Endothelial cell of umbilical vein (primary cell): ENCODE results near the gene ASB8. TPM values are rescaled to one million over a fixed set of nuclear protein-coding genes. Genes with fewer than 3 reads are reported as not detected.

Source experiments
- BruUV-seq: library from RNA; stranded (reverse); fragments of 400-500 nt; replicated peaks from 2 replicates; lab custom pipeline; 2021; lab: Mats Ljungman, UMichigan
- CTCF ChIA-PET: fragments of 300-600, 350-600 bp; sonication (Branson Sonifier 250); formaldehyde crosslinking; loops from one replicate; lab custom pipeline; 2021; ENCODE audit warnings: antibody characterized with exemption, inconsistent platforms; lab: Charles Lee
- POLR2A ChIA-PET: fragments of 300-600, 350-600 bp; sonication (Branson Sonifier 250); formaldehyde crosslinking; loops from one replicate; lab custom pipeline; 2021; ENCODE audit warnings: antibody characterized with exemption, inconsistent platforms; lab: Charles Lee
- DNase-seq: peaks from one replicate; pipeline ENCODE4 v3.0.0-alpha.2; 2011; ENCODE audit warnings: low read depth, low spot score
- FAIRE-seq: peaks from 2 replicates; lab custom pipeline; 2011; peaks lifted over from hg19 to GRCh38; lab: Jason Lieb, UNC
- H2AFZ ChIP-seq: 2 replicates; pipeline ENCODE4 v1.6.0; 2012; ENCODE audit warnings: low read depth, low read length, control low read depth, inconsistent platforms
- H3K27ac ChIP-seq: 2 replicates; pipeline ENCODE4 v1.5.1; 2011; ENCODE audit warnings: low read depth, mild to moderate bottlenecking, control low read depth, low read length, moderate library complexity; ENCODE audit not compliant: insufficient read depth
- H3K27me3 ChIP-seq, 2 experiments: 2 replicates each; pipeline versions ENCODE4 v1.6.0 to v1.6.1; 2011; ENCODE audit warnings: low read length in 2 of 2, mixed read lengths in 1 of 2; ENCODE audit not compliant: control insufficient read depth in 2 of 2, insufficient read depth in 2 of 2
- H3K36me3 ChIP-seq, 2 experiments: 2 replicates in 1 of 2; 3 replicates in 1 of 2; pipeline ENCODE4 v1.5.1; 2011; ENCODE audit warnings: low read length in 2 of 2, mild to moderate bottlenecking in 1 of 2, moderate library complexity in 1 of 2; ENCODE audit not compliant: control insufficient read depth in 2 of 2, insufficient read depth in 2 of 2; ENCODE audit errors: extremely low read depth in 1 of 2
- H3K4me1 ChIP-seq: 3 replicates; pipeline ENCODE4 v1.5.1; 2011; ENCODE audit warnings: mild to moderate bottlenecking, low read length; ENCODE audit not compliant: control insufficient read depth, insufficient read depth; ENCODE audit errors: extremely low read depth
- H3K4me2 ChIP-seq: 2 replicates; pipeline ENCODE4 v1.6.1; 2011; ENCODE audit warnings: low read length, control low read depth, mixed read lengths; ENCODE audit not compliant: insufficient read depth
- H3K4me3 ChIP-seq, 3 experiments: fragments of 200-600 bp in 1 of 3; sonication (generic), shearing (Covaris generic) in 1 of 3; replicated peaks in 1 of 3; 2 replicates each; pipeline ENCODE4 v1.5.1; 2011 to 2016; ENCODE audit warnings: control low read depth in 3 of 3, low read length in 3 of 3, mild to moderate bottlenecking in 2 of 3, inconsistent platforms in 1 of 3, low read depth in 1 of 3, moderate library complexity in 1 of 3; ENCODE audit not compliant: insufficient read depth in 1 of 3
- H3K79me2 ChIP-seq: 2 replicates; pipeline ENCODE4 v1.6.0; 2012; ENCODE audit warnings: low read length, inconsistent platforms; ENCODE audit not compliant: control insufficient read depth, insufficient read depth
- H3K9ac ChIP-seq: replicated peaks from 2 replicates; pipeline ENCODE3; 2011; ENCODE audit warnings: low read length, control low read depth; ENCODE audit not compliant: insufficient read depth; ENCODE audit errors: extremely low read depth
- H3K9me1 ChIP-seq: replicated peaks from 3 replicates; pipeline ENCODE4 v1.6.0; 2011; ENCODE audit warnings: mild to moderate bottlenecking, low read length; ENCODE audit not compliant: control insufficient read depth, insufficient read depth; ENCODE audit errors: extremely low read depth
- H3K9me3 ChIP-seq: replicated peaks from 2 replicates; pipeline ENCODE4 v1.5.1; 2012; ENCODE audit warnings: low read length, inconsistent platforms; ENCODE audit not compliant: control insufficient read depth, insufficient read depth
- H4K20me1 ChIP-seq: replicated peaks from 2 replicates; pipeline ENCODE3; 2011; ENCODE audit warnings: mild to moderate bottlenecking, low read length; ENCODE audit not compliant: control insufficient read depth, insufficient read depth; ENCODE audit errors: extremely low read depth
- CTCF ChIP-seq, 2 donors: IDR thresholded peaks; 1 replicate in 1 of 2; 2 replicates in 1 of 2; pipeline ENCODE4 v1.5.1; 2011; ENCODE audit warnings: low read length in 2 of 2, mild to moderate bottlenecking in 2 of 2, moderate library complexity in 2 of 2, control low read depth in 1 of 2, inconsistent platforms in 1 of 2, low read depth in 1 of 2; ENCODE audit not compliant: insufficient read depth in 1 of 2; ENCODE audit errors: extremely low read depth in 1 of 2
- GATA2 ChIP-seq: IDR thresholded peaks from 2 replicates; pipeline ENCODE4 v1.7.0; 2011; ENCODE audit warnings: low read depth, mild to moderate bottlenecking, moderate library complexity, mixed read lengths, low read length; ENCODE audit not compliant: insufficient read length, insufficient read depth
- JUN ChIP-seq: IDR thresholded peaks from 2 replicates; pipeline ENCODE4 v1.6.1; 2011; ENCODE audit warnings: borderline replicate concordance, low read depth; ENCODE audit not compliant: insufficient read length, insufficient read depth
- MAX ChIP-seq: IDR thresholded peaks from 2 replicates; pipeline ENCODE4 v1.6.1; 2011; ENCODE audit not compliant: insufficient read depth, insufficient read length
- MYC ChIP-seq: IDR thresholded peaks from one replicate; pipeline ENCODE4 v1.6.1; 2011; ENCODE audit warnings: mild to moderate bottlenecking, low read depth, low read length
- POLR2A ChIP-seq: IDR thresholded peaks from 2 replicates; pipeline ENCODE4 v1.6.1; 2012; ENCODE audit warnings: low read depth, mild to moderate bottlenecking, control low read depth, low read length
- POLR2AphosphoS5 ChIP-seq: IDR thresholded peaks from 2 replicates; pipeline ENCODE4 v1.6.1; 2012; ENCODE audit warnings: low read depth, mild to moderate bottlenecking, control low read depth, low read length, moderate library complexity; ENCODE audit not compliant: insufficient read depth
- dilution Hi-C: fragments of 300-500 bp; cut with MboI; formaldehyde crosslinking; loops from one replicate; pipeline ENCODE4 v1.15.0; 2019; ENCODE audit warnings: low sequenced_read_pairs; ENCODE audit not compliant: extremely low pct_ligation_motif_present
- intact Hi-C: fragments of 100-400 bp; cut with micrococcal nuclease; formaldehyde crosslinking; loops from one replicate; pipeline ENCODE4 v1.10.0; 2022
- polyA plus RNA-seq, 4 experiments: library from polyadenylated mRNA; depleted of rRNA in 3 of 4; stranded (reverse) in 3 of 4; unstranded in 1 of 4; fragments of >200 nt; gene quantifications; 2 replicates each; pipeline versions ENCODE4 v1.2.1 to v1.2.3, GENCODE V29; 2011 to 2012; ENCODE audit warnings: missing spikeins in 1 of 4
- total RNA-seq: library from RNA; stranded (reverse); gene quantifications from 2 replicates; pipeline ENCODE4 v1.2.3, GENCODE V29; 2021

ASB8 gene
- total and polyA plus RNA-seq, 2 donors (not counting 3 experiments of a cell fraction or from before 2014, with no cell fraction given): 14.9 to 29.7 TPM

GRCh38 chr12:48160046-48160445 lies 2.7 kb upstream of the ASB8 start:
- BruUV-seq: no TSS peak
- CTCF ChIA-PET: interaction anchor here (1.3 to 1.4 kb wide), 2 partner anchors 76 to 295 kb away, joined by 4 to 5 read pairs; no protein-coding TSS in a partner anchor
- Histone ChIP-seq H3K4me3 (no peak overlapping the region), H3K4me1 (peaks cover 3% of the 10 kb centered on the region), H3K9me3 (no peaks in the 10 kb centered on the region), H3K27ac (no peak overlapping the region), H4K20me1 (no peaks in the 10 kb centered on the region), H3K79me2 (peaks cover 9% of the 10 kb centered on the region), H3K9me1 (no peaks in the 10 kb centered on the region), H3K36me3 (no peaks in the 10 kb centered on the region), H3K9ac (no peak overlapping the region), H3K27me3 (peaks cover 8 to 20% of the 10 kb centered on the region in 2 experiments), H3K4me2 (no peak overlapping the region), H2AFZ (no peak overlapping the region)
- dilution Hi-C loops: no loop called here
- POLR2A ChIA-PET: no interaction called here
- no peak for TF ChIP-seq MAX
- FAIRE-seq (no peak), DNase-seq (no peak)
- intact Hi-C loops: loop anchor here (5.0 kb wide), 1 partner anchor 158 kb away; the partner anchor contains the start of gene COL2A1

GRCh38 chr12:48157889-48158370 lies 615 bp upstream of the ASB8 start:
- Histone ChIP-seq H3K4me2 (peak overlapping the region; percentile 60), H3K9me1 (no peaks in the 10 kb centered on the region), H3K36me3 (no peaks in the 10 kb centered on the region), H3K27me3 (peaks cover 4 to 7% of the 10 kb centered on the region in 2 experiments), H4K20me1 (no peaks in the 10 kb centered on the region), H3K9me3 (no peaks in the 10 kb centered on the region), H3K4me1 (peaks cover 3% of the 10 kb centered on the region), H3K4me3 (peak overlapping the region in 2 of 3 experiments; percentile 28 to 66), H3K27ac (no peak overlapping the region), H2AFZ (peak overlapping the region; percentile 87), H3K79me2 (peaks cover 9% of the 10 kb centered on the region), H3K9ac (no peak overlapping the region)
- dilution Hi-C loops (no loop called here), intact Hi-C loops (loop anchor here (1.0 to 10.0 kb wide), 3 partner anchors 52 to 443 kb away; partner anchors contain the start of gene SENP1)
- no TSS peak for BruUV-seq
- DNase-seq (no peak), FAIRE-seq (peak; percentile 26)
- ChIA-PET CTCF (interaction anchor here (0.8 to 2.0 kb wide), 18 partner anchors 8 to 460 kb away, joined by 3 to 13 read pairs (median 4); partner anchors contain the start of genes CCDC184, PFKM and SENP1), POLR2A (no interaction called here)
- no peak for TF ChIP-seq POLR2A
- no peak for TF ChIP-seq MYC
- no peak for TF ChIP-seq POLR2AphosphoS5
- no peak for TF ChIP-seq GATA2
- TF ChIP-seq CTCF (IDR thresholded peaks at IDR 0.05; ENCODE audit: extremely low read depth in 1 of 2, insufficient read depth in 1 of 2, low read depth in 1 of 2, low read length in 2 of 2): no peak
- no peak for TF ChIP-seq MAX
- no peak for TF ChIP-seq JUN
